OCI-LY7 (cell line): ENCODE results near the gene MRAP. TPM values are rescaled to one million over a fixed set of nuclear protein-coding genes. Genes with fewer than 3 reads are reported as not detected.

Experiments used
- BruUV-seq: library from RNA; stranded (reverse); fragments of 400-500 nt; replicated peaks from 2 replicates; lab custom pipeline; 2021; lab: Mats Ljungman, UMichigan
- CTCF ChIA-PET: fragments of 300-600 bp; sonication (Branson Sonifier 250); formaldehyde crosslinking; loops from one replicate; lab custom pipeline; 2022; ENCODE audit warnings: antibody characterized with exemption; ENCODE audit not compliant: unreplicated experiment; lab: Charles Lee
- POLR2A ChIA-PET: fragments of 300-600 bp; sonication (Branson Sonifier 250); formaldehyde crosslinking; loops from one replicate; lab custom pipeline; 2022; ENCODE audit warnings: antibody characterized with exemption; lab: Charles Lee
- DNase-seq: peaks from one replicate; pipeline ENCODE4 v3.0.0-alpha.2; 2015; ENCODE audit warnings: low spot score
- H2AFZ ChIP-seq: fragments of 200-600 bp; sonication (generic), shearing (Covaris generic); 2 replicates; pipeline ENCODE4 v1.6.1; 2014; ENCODE audit warnings: mild to moderate bottlenecking, antibody characterized with exemption, low read length, moderate library complexity
- H3K27ac ChIP-seq: fragments of 200-600 bp; sonication (generic); 2 replicates; pipeline ENCODE4 v1.5.1; 2014; ENCODE audit warnings: mixed run types, low read depth, mild to moderate bottlenecking, moderate library complexity, low read length, inconsistent platforms; ENCODE audit not compliant: poor library complexity, severe bottlenecking
- H3K36me3 ChIP-seq: fragments of 200-600 bp; sonication (generic); 2 replicates; pipeline ENCODE4 v1.6.1; 2014; ENCODE audit warnings: mild to moderate bottlenecking, antibody characterized with exemption, low read length, moderate library complexity, mixed read lengths; ENCODE audit not compliant: insufficient read depth
- H3K4me1 ChIP-seq: fragments of 200-600 bp; sonication (generic); 2 replicates; pipeline ENCODE4 v1.5.1; 2014; ENCODE audit warnings: mild to moderate bottlenecking, low read length; ENCODE audit not compliant: insufficient read depth, poor library complexity, severe bottlenecking
- H3K4me2 ChIP-seq: fragments of 200-600 bp; sonication (generic); 2 replicates; pipeline ENCODE4 v1.6.1; 2014; ENCODE audit warnings: mild to moderate bottlenecking, low read length
- H3K4me3 ChIP-seq: fragments of 200-600 bp; sonication (generic); 2 replicates; pipeline ENCODE4 v1.5.1; 2014; ENCODE audit warnings: mild to moderate bottlenecking, low read depth, low read length; ENCODE audit not compliant: poor library complexity, severe bottlenecking
- H3K79me2 ChIP-seq: fragments of 200-600 bp; sonication (generic); 2 replicates; pipeline ENCODE4 v1.6.1; 2016; ENCODE audit warnings: low read depth, mild to moderate bottlenecking, low read length, moderate library complexity, mixed read lengths; ENCODE audit not compliant: insufficient read depth
- H3K9me2 ChIP-seq: fragments of 200-600 bp; sonication (generic); 2 replicates; pipeline ENCODE4 v1.6.1; 2016; ENCODE audit warnings: mild to moderate bottlenecking, low read length, mixed read lengths; ENCODE audit not compliant: insufficient read depth
- H3K9me3 ChIP-seq: fragments of 200-600 bp; sonication (generic); 2 replicates; pipeline ENCODE4 v1.6.1; 2014; ENCODE audit warnings: mild to moderate bottlenecking, mixed run types, low read length, mixed read lengths
- H4K20me1 ChIP-seq: fragments of 200-600 bp; sonication (generic); 2 replicates; pipeline ENCODE4 v1.6.1; 2014; ENCODE audit warnings: mild to moderate bottlenecking, antibody characterized with exemption, low read length, moderate library complexity, mixed read lengths; ENCODE audit not compliant: insufficient read depth
- CTCF ChIP-seq: fragments of 200-600 bp; sonication (generic); conservative IDR thresholded peaks from 2 replicates; pipeline ENCODE4 v1.5.1; 2014; ENCODE audit warnings: mild to moderate bottlenecking, antibody characterized with exemption, low read length, moderate library complexity, mixed read lengths
- EZH2phosphoT487 ChIP-seq: fragments of 200-600 bp; sonication (generic); IDR thresholded peaks from 2 replicates; pipeline ENCODE4 v1.6.1; 2018; ENCODE audit warnings: low read depth, borderline replicate concordance, mild to moderate bottlenecking, mixed run types, antibody characterized with exemption, low read length, moderate library complexity, mixed read lengths
- intact Hi-C: fragments of 100-400 bp; cut with micrococcal nuclease; formaldehyde crosslinking; loops from one replicate; pipeline ENCODE4 v1.10.0; 2022; ENCODE audit not compliant: unreplicated experiment
- total RNA-seq, 2 experiments: library from RNA; depleted of rRNA in 1 of 2; stranded (reverse); fragments of >200 nt in 1 of 2; shearing (Covaris generic) in 1 of 2; gene quantifications; 2 replicates each; pipeline ENCODE4 v1.2.3, GENCODE V29; 2014 to 2022

Gene MRAP
- total RNA-seq, 2 experiments from 2014 or later, result not detected

DNA sequence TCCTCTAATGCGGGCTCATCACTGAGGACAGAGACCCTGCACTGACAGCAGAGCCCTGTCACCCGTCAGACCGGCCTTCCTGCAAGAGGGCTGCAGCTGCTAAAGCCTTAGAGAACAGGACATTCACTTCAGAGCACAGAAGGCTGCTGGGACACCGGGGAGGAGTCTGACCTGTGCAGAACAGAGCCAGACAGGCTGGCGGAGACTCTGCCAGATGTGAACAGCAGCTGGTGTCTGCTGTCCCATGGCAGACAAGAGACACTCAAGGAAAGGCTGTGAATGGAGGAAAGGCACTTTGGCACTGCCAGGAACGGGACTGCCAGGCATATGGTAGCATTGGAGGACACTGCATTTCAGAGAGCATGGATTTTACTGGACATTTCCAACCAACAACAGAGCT lies 21.4 kb downstream of the MRAP start:
- TF ChIP-seq EZH2phosphoT487, result no peak
- no peak for TF ChIP-seq CTCF
- Histone ChIP-seq H2AFZ (no peak overlapping the region), H3K4me1 (no peaks in the 10 kb centered on the region), H3K4me2 (no peak overlapping the region), H3K9me3 (no peaks in the 10 kb centered on the region), H3K36me3 (peaks cover 98% of the 10 kb centered on the region), H3K4me3 (no peak overlapping the region), H3K79me2 (no peaks in the 10 kb centered on the region), H4K20me1 (no peaks in the 10 kb centered on the region), H3K27ac (no peak overlapping the region), H3K9me2 (no peaks in the 10 kb centered on the region)
- intact Hi-C loops, result no loop called here
- no peak for DNase-seq
- POLR2A ChIA-PET, result no interaction called here
- BruUV-seq, result no TSS peak
- CTCF ChIA-PET, result no interaction called here

DNA sequence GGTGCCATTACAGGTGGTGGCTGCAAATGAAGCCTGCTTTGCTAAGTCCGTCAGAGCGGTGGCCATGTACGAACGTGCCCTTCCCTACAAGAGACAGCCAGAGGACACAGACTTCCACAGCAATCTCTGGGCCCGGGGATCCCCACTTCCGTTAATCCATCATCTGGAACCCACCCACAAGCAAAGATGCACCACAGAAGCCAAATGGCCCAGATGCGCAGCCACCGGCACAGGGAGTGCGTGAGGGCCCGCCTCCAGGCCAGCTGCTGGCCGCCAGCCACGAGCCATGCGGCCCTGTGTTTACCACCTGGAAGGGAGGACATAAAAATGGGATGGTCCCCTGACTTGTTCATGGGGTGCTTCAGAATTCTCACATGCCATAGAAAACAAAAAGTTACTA lies 22.1 kb downstream of the MRAP start:
- POLR2A ChIA-PET, result no interaction called here

More for the DNA sequence above, 22.1 kb downstream of the MRAP start:
- Histone ChIP-seq H3K79me2 (no peaks in the 10 kb centered on the region), H3K27ac (no peak overlapping the region), H3K9me2 (no peaks in the 10 kb centered on the region), H3K36me3 (peaks cover 99% of the 10 kb centered on the region), H3K4me1 (no peaks in the 10 kb centered on the region), H2AFZ (no peak overlapping the region), H3K9me3 (no peaks in the 10 kb centered on the region), H3K4me3 (no peak overlapping the region), H4K20me1 (no peaks in the 10 kb centered on the region), H3K4me2 (no peak overlapping the region)
- no TSS peak for BruUV-seq
- intact Hi-C loops, result no loop called here
- no peak for TF ChIP-seq EZH2phosphoT487
- TF ChIP-seq CTCF, result no peak
- DNase-seq, result no peak
- CTCF ChIA-PET, result no interaction called here
